ENCODE data around the gene GPR78.

GRCh38 chr4:8582941-8583654, 2.9 kb downstream of the GPR78 start:
- TF ChIP-seq YY1 (IDR thresholded peaks at IDR 0.05) (no peak), CTCF (IDR thresholded peaks at IDR 0.05; ENCODE audit: low read depth, low read length, missing input control) (no peak), REST (IDR thresholded peaks at IDR 0.05) (no peak), JUND (IDR thresholded peaks at IDR 0.05) (no peak), FOXA1 (IDR thresholded peaks at IDR 0.05) (no peak), GABPA (IDR thresholded peaks at IDR 0.05 in 1 of 2, conservative IDR thresholded peaks at IDR 0.05 in 1 of 2) (no peak), ATF3 (IDR thresholded peaks at IDR 0.05) (no peak), RAD21 (IDR thresholded peaks at IDR 0.05) (no peak), HNF4G (IDR thresholded peaks at IDR 0.05) (no peak), HNF4A (conservative IDR thresholded peaks at IDR 0.05) (no peak)
